WTC11 (cell line): ENCODE data around the gene UGT1A9.
"Not testable (repeated sequence)": the region's sequence is repeated elsewhere in the genome, so short reads cannot be mapped to it uniquely, and the experiment has no call there.

Experiments
- ETV6 ChIP-seq: sonication (generic); formaldehyde crosslinking; IDR thresholded peaks from 2 replicates; pipeline ENCODE4 v1.8.1; 2022; ENCODE audit warnings: mild to moderate bottlenecking, missing genetic modification reagents
- FOXJ3 ChIP-seq: sonication (generic); formaldehyde crosslinking; IDR thresholded peaks from 2 replicates; pipeline ENCODE4 v1.9.0; 2021; ENCODE audit warnings: missing genetic modification reagents, mild to moderate bottlenecking, borderline replicate concordance
- JUN ChIP-seq: sonication (generic); formaldehyde crosslinking; IDR thresholded peaks from 2 replicates; pipeline ENCODE4 v1.8.0; 2023; ENCODE audit warnings: mild to moderate bottlenecking, missing genetic modification reagents
- TF ChIP-seq, protein P1 (sequence below): sonication (generic); formaldehyde crosslinking; conservative IDR thresholded peaks from 2 replicates; pipeline ENCODE4 v1.8.1; 2023; ENCODE audit warnings: mild to moderate bottlenecking, low read depth, missing genetic modification reagents, moderate library complexity
- TF ChIP-seq, protein P2 (sequence below): sonication (generic); formaldehyde crosslinking; IDR thresholded peaks from 2 replicates; pipeline ENCODE4 v1.8.1; 2023; ENCODE audit warnings: mild to moderate bottlenecking, missing genetic modification reagents, moderate library complexity
- TF ChIP-seq, protein P3 (sequence below): fragments of 200-600 bp; IDR thresholded peaks from 2 replicates; pipeline ENCODE4 v1.8.0; 2022; ENCODE audit warnings: antibody characterized with exemption
- TF ChIP-seq, protein P4 (sequence below): sonication (generic); formaldehyde crosslinking; IDR thresholded peaks from 2 replicates; pipeline ENCODE4 v1.8.0; 2023; ENCODE audit warnings: missing genetic modification reagents, mild to moderate bottlenecking, borderline replicate concordance

DNA sequence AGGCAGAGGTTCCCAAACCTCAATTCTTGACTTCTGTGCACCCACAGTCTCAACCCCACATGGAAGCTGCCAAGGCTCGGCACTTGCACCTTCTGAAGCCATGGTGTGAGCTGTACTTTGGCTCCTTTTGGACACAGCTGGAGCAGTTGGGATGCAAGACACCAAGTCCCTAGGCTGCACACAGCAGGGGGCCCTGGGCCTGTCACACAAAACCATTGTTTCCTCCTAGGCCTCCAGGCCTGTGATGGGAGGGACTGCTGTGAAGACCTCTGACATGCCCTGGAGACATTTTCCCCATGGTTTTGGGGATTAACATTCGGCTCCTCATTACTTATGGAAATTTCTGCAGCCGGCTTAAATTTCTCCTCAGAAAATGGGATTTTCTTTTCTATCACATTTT, 25.7 kb upstream of the UGT1A9 start:
- TF ChIP-seq, protein P1, sequence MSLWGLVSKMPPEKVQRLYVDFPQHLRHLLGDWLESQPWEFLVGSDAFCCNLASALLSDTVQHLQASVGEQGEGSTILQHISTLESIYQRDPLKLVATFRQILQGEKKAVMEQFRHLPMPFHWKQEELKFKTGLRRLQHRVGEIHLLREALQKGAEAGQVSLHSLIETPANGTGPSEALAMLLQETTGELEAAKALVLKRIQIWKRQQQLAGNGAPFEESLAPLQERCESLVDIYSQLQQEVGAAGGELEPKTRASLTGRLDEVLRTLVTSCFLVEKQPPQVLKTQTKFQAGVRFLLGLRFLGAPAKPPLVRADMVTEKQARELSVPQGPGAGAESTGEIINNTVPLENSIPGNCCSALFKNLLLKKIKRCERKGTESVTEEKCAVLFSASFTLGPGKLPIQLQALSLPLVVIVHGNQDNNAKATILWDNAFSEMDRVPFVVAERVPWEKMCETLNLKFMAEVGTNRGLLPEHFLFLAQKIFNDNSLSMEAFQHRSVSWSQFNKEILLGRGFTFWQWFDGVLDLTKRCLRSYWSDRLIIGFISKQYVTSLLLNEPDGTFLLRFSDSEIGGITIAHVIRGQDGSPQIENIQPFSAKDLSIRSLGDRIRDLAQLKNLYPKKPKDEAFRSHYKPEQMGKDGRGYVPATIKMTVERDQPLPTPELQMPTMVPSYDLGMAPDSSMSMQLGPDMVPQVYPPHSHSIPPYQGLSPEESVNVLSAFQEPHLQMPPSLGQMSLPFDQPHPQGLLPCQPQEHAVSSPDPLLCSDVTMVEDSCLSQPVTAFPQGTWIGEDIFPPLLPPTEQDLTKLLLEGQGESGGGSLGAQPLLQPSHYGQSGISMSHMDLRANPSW (CRISPR knock-in tag) = not testable (repeated sequence)
- TF ChIP-seq FOXJ3 (CRISPR knock-in tag); ETV6; JUN (CRISPR knock-in tag): not testable (repeated sequence)
- TF ChIP-seq, protein P2, sequence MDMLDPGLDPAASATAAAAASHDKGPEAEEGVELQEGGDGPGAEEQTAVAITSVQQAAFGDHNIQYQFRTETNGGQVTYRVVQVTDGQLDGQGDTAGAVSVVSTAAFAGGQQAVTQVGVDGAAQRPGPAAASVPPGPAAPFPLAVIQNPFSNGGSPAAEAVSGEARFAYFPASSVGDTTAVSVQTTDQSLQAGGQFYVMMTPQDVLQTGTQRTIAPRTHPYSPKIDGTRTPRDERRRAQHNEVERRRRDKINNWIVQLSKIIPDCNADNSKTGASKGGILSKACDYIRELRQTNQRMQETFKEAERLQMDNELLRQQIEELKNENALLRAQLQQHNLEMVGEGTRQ (CRISPR knock-in tag) = not testable (repeated sequence)
- TF ChIP-seq, protein P3, sequence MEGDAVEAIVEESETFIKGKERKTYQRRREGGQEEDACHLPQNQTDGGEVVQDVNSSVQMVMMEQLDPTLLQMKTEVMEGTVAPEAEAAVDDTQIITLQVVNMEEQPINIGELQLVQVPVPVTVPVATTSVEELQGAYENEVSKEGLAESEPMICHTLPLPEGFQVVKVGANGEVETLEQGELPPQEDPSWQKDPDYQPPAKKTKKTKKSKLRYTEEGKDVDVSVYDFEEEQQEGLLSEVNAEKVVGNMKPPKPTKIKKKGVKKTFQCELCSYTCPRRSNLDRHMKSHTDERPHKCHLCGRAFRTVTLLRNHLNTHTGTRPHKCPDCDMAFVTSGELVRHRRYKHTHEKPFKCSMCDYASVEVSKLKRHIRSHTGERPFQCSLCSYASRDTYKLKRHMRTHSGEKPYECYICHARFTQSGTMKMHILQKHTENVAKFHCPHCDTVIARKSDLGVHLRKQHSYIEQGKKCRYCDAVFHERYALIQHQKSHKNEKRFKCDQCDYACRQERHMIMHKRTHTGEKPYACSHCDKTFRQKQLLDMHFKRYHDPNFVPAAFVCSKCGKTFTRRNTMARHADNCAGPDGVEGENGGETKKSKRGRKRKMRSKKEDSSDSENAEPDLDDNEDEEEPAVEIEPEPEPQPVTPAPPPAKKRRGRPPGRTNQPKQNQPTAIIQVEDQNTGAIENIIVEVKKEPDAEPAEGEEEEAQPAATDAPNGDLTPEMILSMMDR = not testable (repeated sequence)
- TF ChIP-seq, protein P4, sequence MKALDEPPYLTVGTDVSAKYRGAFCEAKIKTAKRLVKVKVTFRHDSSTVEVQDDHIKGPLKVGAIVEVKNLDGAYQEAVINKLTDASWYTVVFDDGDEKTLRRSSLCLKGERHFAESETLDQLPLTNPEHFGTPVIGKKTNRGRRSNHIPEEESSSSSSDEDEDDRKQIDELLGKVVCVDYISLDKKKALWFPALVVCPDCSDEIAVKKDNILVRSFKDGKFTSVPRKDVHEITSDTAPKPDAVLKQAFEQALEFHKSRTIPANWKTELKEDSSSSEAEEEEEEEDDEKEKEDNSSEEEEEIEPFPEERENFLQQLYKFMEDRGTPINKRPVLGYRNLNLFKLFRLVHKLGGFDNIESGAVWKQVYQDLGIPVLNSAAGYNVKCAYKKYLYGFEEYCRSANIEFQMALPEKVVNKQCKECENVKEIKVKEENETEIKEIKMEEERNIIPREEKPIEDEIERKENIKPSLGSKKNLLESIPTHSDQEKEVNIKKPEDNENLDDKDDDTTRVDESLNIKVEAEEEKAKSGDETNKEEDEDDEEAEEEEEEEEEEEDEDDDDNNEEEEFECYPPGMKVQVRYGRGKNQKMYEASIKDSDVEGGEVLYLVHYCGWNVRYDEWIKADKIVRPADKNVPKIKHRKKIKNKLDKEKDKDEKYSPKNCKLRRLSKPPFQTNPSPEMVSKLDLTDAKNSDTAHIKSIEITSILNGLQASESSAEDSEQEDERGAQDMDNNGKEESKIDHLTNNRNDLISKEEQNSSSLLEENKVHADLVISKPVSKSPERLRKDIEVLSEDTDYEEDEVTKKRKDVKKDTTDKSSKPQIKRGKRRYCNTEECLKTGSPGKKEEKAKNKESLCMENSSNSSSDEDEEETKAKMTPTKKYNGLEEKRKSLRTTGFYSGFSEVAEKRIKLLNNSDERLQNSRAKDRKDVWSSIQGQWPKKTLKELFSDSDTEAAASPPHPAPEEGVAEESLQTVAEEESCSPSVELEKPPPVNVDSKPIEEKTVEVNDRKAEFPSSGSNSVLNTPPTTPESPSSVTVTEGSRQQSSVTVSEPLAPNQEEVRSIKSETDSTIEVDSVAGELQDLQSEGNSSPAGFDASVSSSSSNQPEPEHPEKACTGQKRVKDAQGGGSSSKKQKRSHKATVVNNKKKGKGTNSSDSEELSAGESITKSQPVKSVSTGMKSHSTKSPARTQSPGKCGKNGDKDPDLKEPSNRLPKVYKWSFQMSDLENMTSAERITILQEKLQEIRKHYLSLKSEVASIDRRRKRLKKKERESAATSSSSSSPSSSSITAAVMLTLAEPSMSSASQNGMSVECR = not testable (repeated sequence)
